Measurements from ENCODE around the gene MTA3. TPM values are rescaled to one million over a fixed set of nuclear protein-coding genes. Genes with fewer than 3 reads are reported as not detected.

MTA3 gene
- total and polyA plus RNA-seq, 2 of the 8 experiments (the other 6 are each of a cell fraction or from before 2014, with no cell fraction given): 125 to 184 TPM

DNA sequence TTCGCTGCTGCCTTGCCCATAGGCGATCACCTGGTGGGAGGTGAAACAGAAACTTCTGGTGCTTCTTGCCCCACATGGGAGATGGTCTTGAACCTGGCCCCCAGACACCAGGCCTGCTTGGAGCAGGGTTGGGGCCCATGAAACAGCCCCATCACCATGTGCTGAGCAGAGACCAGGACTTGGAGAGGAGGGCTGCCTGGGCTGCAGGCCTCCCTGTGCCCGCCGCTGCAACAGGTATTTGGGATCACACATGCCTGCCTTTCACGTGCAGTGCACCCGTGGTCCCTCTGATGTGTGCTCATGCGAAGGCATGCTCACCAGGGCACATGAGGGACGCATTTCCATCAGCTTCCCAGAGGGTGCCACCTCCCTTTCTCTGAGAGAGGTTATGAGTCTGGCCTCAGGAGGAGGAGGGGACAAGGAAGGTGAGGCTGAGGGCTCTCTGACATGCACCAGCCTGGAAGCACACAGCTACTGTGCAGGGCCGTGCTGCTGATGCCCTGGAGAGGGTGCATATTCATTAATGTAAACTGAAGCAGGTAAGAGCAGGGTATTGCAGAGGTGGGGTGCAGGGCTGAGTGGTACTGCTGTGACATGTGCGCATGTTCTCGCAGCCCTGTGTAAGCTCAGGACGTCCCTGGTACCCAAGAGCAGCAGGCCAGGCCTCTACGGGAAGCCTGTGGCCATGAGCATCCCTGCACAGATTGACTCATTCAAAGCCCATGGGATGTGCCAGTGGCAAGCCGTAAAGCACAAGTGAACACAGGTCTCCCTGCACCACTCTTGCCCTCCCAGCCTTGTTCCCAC, 199.7 kb downstream of the MTA3 start (continued):
- TF ChIP-seq RAD21 (IDR thresholded peaks at IDR 0.05 in 1 of 2, conservative IDR thresholded peaks at IDR 0.05 in 1 of 2; ENCODE audit: low read depth in 2 of 2, low read length in 2 of 2) (no peak), GABPA (IDR thresholded peaks at IDR 0.05; ENCODE audit: borderline replicate concordance, insufficient read depth, low read length) (no peak), ASH2L (IDR thresholded peaks at IDR 0.05; ENCODE audit: low read length) (no peak), EGR1 (IDR thresholded peaks at IDR 0.05; ENCODE audit: borderline replicate concordance, low read depth, low read length) (no peak)

Data from H1 (cell line).